ENCODE data around the gene DEFB128. TPM values are rescaled to one million over a fixed set of nuclear protein-coding genes. Genes with fewer than 3 reads are reported as not detected.

The DEFB128 gene
- total RNA-seq, 1 donor from 2014 or later: not detected

GRCh38 chr20:168876-169275 is 20.6 kb downstream of the DEFB128 start:
- Mint-ChIP-seq H3K27me3 (ENCODE audit: low read depth, unreplicated experiment) (peaks cover 4% of the 10 kb centered on the region), H3K4me1 (ENCODE audit: low read depth, unreplicated experiment) (no peaks in the 10 kb centered on the region), H3K36me3 (ENCODE audit: low read depth, unreplicated experiment) (no peaks in the 10 kb centered on the region), H3K9me3 (ENCODE audit: unreplicated experiment) (no peaks in the 10 kb centered on the region), H3K4me3 (ENCODE audit: unreplicated experiment) (no peak overlapping the region), H3K27ac (ENCODE audit: unreplicated experiment) (no peak overlapping the region)
- DNase-seq (ENCODE audit: low read depth) (no peak), FAIRE-seq (no peak)
- Histone ChIP-seq H3K36me3 (ENCODE audit: insufficient read depth, low read length) (no peaks in the 10 kb centered on the region), H3K27me3 (ENCODE audit: insufficient read depth, low read length) (no peaks in the 10 kb centered on the region), H3K27ac (ENCODE audit: low read depth, low read length) (no peak overlapping the region), H4K20me1 (ENCODE audit: insufficient read depth, low read length) (no peaks in the 10 kb centered on the region), H3K4me3 (ENCODE audit: insufficient read depth, low read depth, low read length) (no peak overlapping the region), H3K79me2 (ENCODE audit: insufficient read depth, low read length) (no peaks in the 10 kb centered on the region), H3K4me1 (ENCODE audit: insufficient read depth, low read length) (no peaks in the 10 kb centered on the region), H3K4me2 (ENCODE audit: low read length) (no peak overlapping the region), H3K9me3 (ENCODE audit: insufficient read depth, low read depth, low read length) (no peaks in the 10 kb centered on the region), H2AFZ (ENCODE audit: low read depth, low read length) (no peak overlapping the region), H3K9ac (ENCODE audit: low read length) (no peak overlapping the region)
- TF ChIP-seq CTCF (IDR thresholded peaks at IDR 0.05; ENCODE audit: insufficient read depth, low read depth, low read length): no peak
- no peak for TF ChIP-seq EZH2 (IDR thresholded peaks at IDR 0.05; ENCODE audit: insufficient read depth, low read length)

GRCh38 chr20:164618-165017 is 24.9 kb downstream of the DEFB128 start:
- no peaks in the 10 kb centered on the region for H3K4me1 Mint-ChIP-seq (ENCODE audit: low read depth, unreplicated experiment)
- no peak overlapping the region for H3K27ac Mint-ChIP-seq (ENCODE audit: unreplicated experiment)
- H3K27me3 Mint-ChIP-seq (ENCODE audit: low read depth, unreplicated experiment): peaks cover 11% of the 10 kb centered on the region
- TF ChIP-seq CTCF (IDR thresholded peaks at IDR 0.05; ENCODE audit: insufficient read depth, low read depth, low read length) (no peak), EZH2 (IDR thresholded peaks at IDR 0.05; ENCODE audit: insufficient read depth, low read length) (no peak)
- no peaks in the 10 kb centered on the region for H3K36me3 Mint-ChIP-seq (ENCODE audit: low read depth, unreplicated experiment)
- Histone ChIP-seq H2AFZ (ENCODE audit: low read depth, low read length) (no peak overlapping the region), H3K79me2 (ENCODE audit: insufficient read depth, low read length) (no peaks in the 10 kb centered on the region), H3K27ac (ENCODE audit: low read depth, low read length) (no peak overlapping the region), H3K9ac (ENCODE audit: low read length) (no peak overlapping the region), H3K4me1 (ENCODE audit: insufficient read depth, low read length) (no peaks in the 10 kb centered on the region), H3K36me3 (ENCODE audit: insufficient read depth, low read length) (no peaks in the 10 kb centered on the region), H3K4me2 (ENCODE audit: low read length) (no peak overlapping the region), H3K4me3 (ENCODE audit: insufficient read depth, low read depth, low read length) (no peak overlapping the region), H4K20me1 (ENCODE audit: insufficient read depth, low read length) (no peaks in the 10 kb centered on the region), H3K27me3 (ENCODE audit: insufficient read depth, low read length) (no peaks in the 10 kb centered on the region), H3K9me3 (ENCODE audit: insufficient read depth, low read depth, low read length) (no peaks in the 10 kb centered on the region)
- H3K4me3 Mint-ChIP-seq (ENCODE audit: unreplicated experiment): no peak overlapping the region
- FAIRE-seq (no peak), DNase-seq (ENCODE audit: low read depth) (no peak)
- peaks cover 2% of the 10 kb centered on the region for H3K9me3 Mint-ChIP-seq (ENCODE audit: unreplicated experiment)

- Histone ChIP-seq H3K4me2 (ENCODE audit: low read length) (no peak within 1 kb of the TSS), H3K9me3 (ENCODE audit: insufficient read depth, low read depth, low read length) (no peaks in the 10 kb centered on the region), H3K9ac (ENCODE audit: low read length) (no peak within 1 kb of the TSS), H3K4me3 (ENCODE audit: insufficient read depth, low read depth, low read length) (no peak within 1 kb of the TSS), H2AFZ (ENCODE audit: low read depth, low read length) (no peak within 1 kb of the TSS), H3K27me3 (ENCODE audit: insufficient read depth, low read length) (no peaks in the 10 kb centered on the region), H3K36me3 (ENCODE audit: insufficient read depth, low read length) (no peaks in the 10 kb centered on the region), H3K27ac (ENCODE audit: low read depth, low read length) (no peak within 1 kb of the TSS), H3K4me1 (ENCODE audit: insufficient read depth, low read length) (no peaks in the 10 kb centered on the region), H3K79me2 (ENCODE audit: insufficient read depth, low read length) (no peaks in the 10 kb centered on the region), H4K20me1 (ENCODE audit: insufficient read depth, low read length) (no peaks in the 10 kb centered on the region)
- no peaks in the 10 kb centered on the region for H3K4me1 Mint-ChIP-seq (ENCODE audit: low read depth, unreplicated experiment)
- TF ChIP-seq CTCF (IDR thresholded peaks at IDR 0.05; ENCODE audit: insufficient read depth, low read depth, low read length) (no peak), EZH2 (IDR thresholded peaks at IDR 0.05; ENCODE audit: insufficient read depth, low read length) (no peak)
- peaks cover 32% of the 10 kb centered on the region for H3K27me3 Mint-ChIP-seq (ENCODE audit: low read depth, unreplicated experiment)
- no peak within 1 kb of the TSS for H3K4me3 Mint-ChIP-seq (ENCODE audit: unreplicated experiment)
- FAIRE-seq: no peak
- H3K27ac Mint-ChIP-seq (ENCODE audit: unreplicated experiment): no peak within 1 kb of the TSS
- DNase-seq (ENCODE audit: low read depth): no peak
- H3K9me3 Mint-ChIP-seq (ENCODE audit: unreplicated experiment): peaks cover 2% of the 10 kb centered on the region
- H3K36me3 Mint-ChIP-seq (ENCODE audit: low read depth, unreplicated experiment): no peaks in the 10 kb centered on the region
Observed at GRCh38 chr20:157154-157553, 32.4 kb downstream of the DEFB128 start, which contains the start of gene DEFB127. Gene DEFB127 (plus strand): TSS chr20:157454. CDS start chr20:157545, 91 bp downstream.

All from astrocyte (in vitro differentiated cells and primary cell).